ENCODE data around the gene ZNF276. TPM values are rescaled to one million over a fixed set of nuclear protein-coding genes. Genes with fewer than 3 reads are reported as not detected.

Gene ZNF276
- total RNA-seq, 1 experiment from 2014 or later: 30.1 TPM

GRCh38 chr16:89691231-89691985, 29.9 kb upstream of the ZNF276 start:
- no peak overlapping the region for H3K27ac ChIP-seq (ENCODE audit: low read length)
- no TSS peak for BruUV-seq (replicated peaks)
- no peaks in the 10 kb centered on the region for H4K20me1 ChIP-seq (ENCODE audit: low read length)
- no peak for DNase-seq
- no peak overlapping the region for H3K4me2 ChIP-seq (ENCODE audit: low read length)
- H3K4me1 ChIP-seq (ENCODE audit: insufficient read depth, low read length): peaks cover 6% of the 10 kb centered on the region; the same call in 1 of the 2 replicates
- no peaks in the 10 kb centered on the region for H3K9me2 ChIP-seq (replicated peaks; ENCODE audit: low read length)
- ChIA-PET CTCF (no interaction called here), POLR2A (ENCODE audit: unreplicated experiment) (no interaction called here)
- intact Hi-C loops (cut with micrococcal nuclease): no loop called here
- no peaks in the 10 kb centered on the region for H3K27me3 ChIP-seq (ENCODE audit: low read length)
- ATAC-seq: no peak
- no peak overlapping the region for H2AFZ ChIP-seq (ENCODE audit: low read length)
- no peaks in the 10 kb centered on the region for H3K9me3 ChIP-seq (ENCODE audit: low read length)
- H3K9ac ChIP-seq (ENCODE audit: low read length): no peak overlapping the region
- TF ChIP-seq CTCF (conservative IDR thresholded peaks at IDR 0.05; ENCODE audit: low read depth, low read length) (no peak), EZH2phosphoT487 (IDR thresholded peaks at IDR 0.05; ENCODE audit: borderline replicate concordance, low read length) (no peak), EZH2 (IDR thresholded peaks at IDR 0.05; ENCODE audit: low read length, unreplicated experiment) (no peak)
- peaks cover 27% of the 10 kb centered on the region for H3K79me2 ChIP-seq (ENCODE audit: low read length)
- H3F3A ChIP-seq (ENCODE audit: low read length, unreplicated experiment): no peaks in the 10 kb centered on the region
- H3K36me3 ChIP-seq (ENCODE audit: low read depth, low read length): peaks cover 4% of the 10 kb centered on the region; the same call in 1 of the 2 replicates
- H3K4me3 ChIP-seq (ENCODE audit: low read length): no peak overlapping the region

- no peak for TF ChIP-seq CTCF (conservative IDR thresholded peaks at IDR 0.05; ENCODE audit: low read depth, low read length)
- no peaks in the 10 kb centered on the region for H3K9me3 ChIP-seq (ENCODE audit: low read length)
- no TSS peak for BruUV-seq (replicated peaks)
- no peaks in the 10 kb centered on the region for H4K20me1 ChIP-seq (ENCODE audit: low read length)
- DNase-seq (no peak), ATAC-seq (no peak)
- peaks cover 6% of the 10 kb centered on the region; the same call in 1 of the 2 replicates for H3K4me1 ChIP-seq (ENCODE audit: insufficient read depth, low read length)
- POLR2A ChIA-PET (ENCODE audit: unreplicated experiment): no interaction called here
- H3K36me3 ChIP-seq (ENCODE audit: low read depth, low read length): peaks cover 4% of the 10 kb centered on the region; the same call in 1 of the 2 replicates
- no peak overlapping the region for H2AFZ ChIP-seq (ENCODE audit: low read length)
- H3K79me2 ChIP-seq (ENCODE audit: low read length): peaks cover 25% of the 10 kb centered on the region
- no peak overlapping the region for H3K9ac ChIP-seq (ENCODE audit: low read length)
- no peak overlapping the region for H3K27ac ChIP-seq (ENCODE audit: low read length)
- intact Hi-C loops (cut with micrococcal nuclease): no loop called here
- H3K27me3 ChIP-seq (ENCODE audit: low read length): no peaks in the 10 kb centered on the region
- no peak overlapping the region for H3K4me2 ChIP-seq (ENCODE audit: low read length)
- no peaks in the 10 kb centered on the region for H3K9me2 ChIP-seq (replicated peaks; ENCODE audit: low read length)
- CTCF ChIA-PET: no interaction called here
- H3K4me3 ChIP-seq (ENCODE audit: low read length): no peak overlapping the region
- H3F3A ChIP-seq (ENCODE audit: low read length, unreplicated experiment): no peaks in the 10 kb centered on the region
Measured at GRCh38 chr16:89691986-89692569, 29.3 kb upstream of the ZNF276 start.

DNA sequence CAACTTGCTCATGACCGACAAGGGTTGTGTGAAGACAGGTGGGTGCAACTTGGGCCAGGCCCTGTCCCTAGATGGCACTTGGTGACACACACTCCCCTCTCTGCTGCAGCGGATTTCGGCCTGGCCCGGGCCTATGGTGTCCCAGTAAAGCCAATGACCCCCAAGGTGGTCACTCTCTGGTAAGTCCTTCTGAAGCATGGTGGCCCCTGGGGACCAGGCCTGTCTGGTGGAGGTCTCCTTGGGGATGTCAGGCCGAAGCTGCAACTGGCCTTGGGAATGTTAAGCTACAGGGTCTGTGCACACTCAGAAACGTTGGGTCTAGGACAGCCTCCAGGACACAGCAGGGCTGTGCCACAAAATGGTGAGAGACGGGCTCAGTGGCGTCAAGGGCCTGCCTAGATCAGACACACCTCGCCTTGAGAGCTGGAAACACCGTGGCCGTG, 28.0 kb upstream of the ZNF276 start:
- no peak overlapping the region for H3K9ac ChIP-seq (ENCODE audit: low read length)
- DNase-seq (no peak), ATAC-seq (no peak)
- H2AFZ ChIP-seq (ENCODE audit: low read length): no peak overlapping the region
- BruUV-seq (replicated peaks): no TSS peak
- peaks cover 13% of the 10 kb centered on the region for H3K79me2 ChIP-seq (ENCODE audit: low read length)
- no peaks in the 10 kb centered on the region for H3K9me2 ChIP-seq (replicated peaks; ENCODE audit: low read length)
- no peak for TF ChIP-seq EZH2phosphoT487 (IDR thresholded peaks at IDR 0.05; ENCODE audit: borderline replicate concordance, low read length)
- TF ChIP-seq CTCF (conservative IDR thresholded peaks at IDR 0.05; ENCODE audit: low read depth, low read length): no peak
- TF ChIP-seq EZH2 (IDR thresholded peaks at IDR 0.05; ENCODE audit: low read length, unreplicated experiment): no peak
- no peak overlapping the region for H3K4me2 ChIP-seq (ENCODE audit: low read length)
- H3K36me3 ChIP-seq (ENCODE audit: low read depth, low read length): peaks cover 2% of the 10 kb centered on the region; the same call in 1 of the 2 replicates
- no peak overlapping the region for H3K4me3 ChIP-seq (ENCODE audit: low read length)
- H4K20me1 ChIP-seq (ENCODE audit: low read length): no peaks in the 10 kb centered on the region
- no peaks in the 10 kb centered on the region for H3K4me1 ChIP-seq (ENCODE audit: insufficient read depth, low read length)
- POLR2A ChIA-PET (ENCODE audit: unreplicated experiment): no interaction called here
- no peaks in the 10 kb centered on the region for H3K9me3 ChIP-seq (ENCODE audit: low read length)
- CTCF ChIA-PET: no interaction called here
- H3K27ac ChIP-seq (ENCODE audit: low read length): no peak overlapping the region
- no peaks in the 10 kb centered on the region for H3F3A ChIP-seq (ENCODE audit: low read length, unreplicated experiment)
- intact Hi-C loops (cut with micrococcal nuclease): no loop called here
- no peaks in the 10 kb centered on the region for H3K27me3 ChIP-seq (ENCODE audit: low read length)

All from PC-3 (cell line).